ENCODE measurements around the gene SPDYC. TPM values are rescaled to one million over a fixed set of nuclear protein-coding genes. Genes with fewer than 3 reads are reported as not detected.

Gene SPDYC
- polyA plus RNA-seq, 3 donors = 0.64 TPM; not detected in 2

- no peak overlapping the region for H3K4me3 Mint-ChIP-seq
- Histone ChIP-seq H3K9ac (ENCODE audit: insufficient read depth, low read length, poor library complexity, severe bottlenecking) (no peak overlapping the region), H4K20me1 (ENCODE audit: insufficient read depth, low read length) (peaks cover 59% of the 10 kb centered on the region), H3K4me2 (replicated peaks; ENCODE audit: extremely low read depth, low read length, poor library complexity, severe bottlenecking) (no peak overlapping the region), H2AFZ (ENCODE audit: insufficient read depth, low read depth, low read length, poor library complexity, severe bottlenecking) (no peak overlapping the region), H3K4me3 (replicated peaks in 1 of 3; ENCODE audit: low read depth in 2 of 3, low read length in 3 of 3) (no peak overlapping the region), H3K79me2 (ENCODE audit: insufficient read depth, low read length) (peaks cover 44% of the 10 kb centered on the region), H3K27me3 (ENCODE audit: control insufficient read depth in 2 of 2, insufficient read depth in 2 of 2, low read length in 2 of 2) (no peaks in the 10 kb centered on the region), H3K9me3 (replicated peaks in 1 of 2; ENCODE audit: control insufficient read depth in 1 of 2, insufficient read depth in 1 of 2, low read length in 2 of 2) (no peaks in the 10 kb centered on the region), H3K4me1 (ENCODE audit: control insufficient read depth in 1 of 2, insufficient read depth in 2 of 2, low read length in 2 of 2) (peaks cover 16 to 30% of the 10 kb centered on the region in 2 donors), H3K36me3 (replicated peaks in 1 of 2; ENCODE audit: control insufficient read depth in 1 of 2, insufficient read depth in 2 of 2, low read length in 2 of 2) (peaks cover 54 to 74% of the 10 kb centered on the region in 2 donors), H3K27ac (ENCODE audit: low read depth in 1 of 2, low read length in 2 of 2) (no peak overlapping the region)
- peaks cover 56 to 67% of the 10 kb centered on the region in 2 donors for H3K36me3 Mint-ChIP-seq
- H3K27me3 Mint-ChIP-seq (ENCODE audit: low read depth in 3 of 3) = peaks cover 0 to 2% (median 0%) of the 10 kb centered on the region in 3 donors
- H3K9me3 Mint-ChIP-seq = no peaks in the 10 kb centered on the region
- no peak overlapping the region for H3K27ac Mint-ChIP-seq
- no peak for DNase-seq
- intact Hi-C loops (cut with micrococcal nuclease) = no loop called here
- H3K4me1 Mint-ChIP-seq = peaks cover 45% of the 10 kb centered on the region
- WGBS (ENCODE audit: insufficient coverage) = 86% methylated on average over 17 of the region's 18 CpGs
- TF ChIP-seq, protein P1, sequence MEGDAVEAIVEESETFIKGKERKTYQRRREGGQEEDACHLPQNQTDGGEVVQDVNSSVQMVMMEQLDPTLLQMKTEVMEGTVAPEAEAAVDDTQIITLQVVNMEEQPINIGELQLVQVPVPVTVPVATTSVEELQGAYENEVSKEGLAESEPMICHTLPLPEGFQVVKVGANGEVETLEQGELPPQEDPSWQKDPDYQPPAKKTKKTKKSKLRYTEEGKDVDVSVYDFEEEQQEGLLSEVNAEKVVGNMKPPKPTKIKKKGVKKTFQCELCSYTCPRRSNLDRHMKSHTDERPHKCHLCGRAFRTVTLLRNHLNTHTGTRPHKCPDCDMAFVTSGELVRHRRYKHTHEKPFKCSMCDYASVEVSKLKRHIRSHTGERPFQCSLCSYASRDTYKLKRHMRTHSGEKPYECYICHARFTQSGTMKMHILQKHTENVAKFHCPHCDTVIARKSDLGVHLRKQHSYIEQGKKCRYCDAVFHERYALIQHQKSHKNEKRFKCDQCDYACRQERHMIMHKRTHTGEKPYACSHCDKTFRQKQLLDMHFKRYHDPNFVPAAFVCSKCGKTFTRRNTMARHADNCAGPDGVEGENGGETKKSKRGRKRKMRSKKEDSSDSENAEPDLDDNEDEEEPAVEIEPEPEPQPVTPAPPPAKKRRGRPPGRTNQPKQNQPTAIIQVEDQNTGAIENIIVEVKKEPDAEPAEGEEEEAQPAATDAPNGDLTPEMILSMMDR (IDR thresholded peaks at IDR 0.05) = no peak
Observed at GRCh38 chr11:65185869-65186341, 15.9 kb downstream of the SPDYC start.

- Histone ChIP-seq H3K27ac (ENCODE audit: low read depth in 1 of 2, low read length in 2 of 2) (no peak overlapping the region), H3K9me3 (replicated peaks in 1 of 2; ENCODE audit: control insufficient read depth in 1 of 2, insufficient read depth in 1 of 2, low read length in 2 of 2) (no peaks in the 10 kb centered on the region), H3K4me1 (ENCODE audit: control insufficient read depth in 1 of 2, insufficient read depth in 2 of 2, low read length in 2 of 2) (peaks cover 14 to 28% of the 10 kb centered on the region in 2 donors), H3K4me3 (replicated peaks in 1 of 3; ENCODE audit: low read depth in 2 of 3, low read length in 3 of 3) (no peak overlapping the region), H3K4me2 (replicated peaks; ENCODE audit: extremely low read depth, low read length, poor library complexity, severe bottlenecking) (no peak overlapping the region), H4K20me1 (ENCODE audit: insufficient read depth, low read length) (peaks cover 62% of the 10 kb centered on the region), H3K79me2 (ENCODE audit: insufficient read depth, low read length) (peaks cover 44% of the 10 kb centered on the region), H3K27me3 (ENCODE audit: control insufficient read depth in 2 of 2, insufficient read depth in 2 of 2, low read length in 2 of 2) (no peaks in the 10 kb centered on the region), H2AFZ (ENCODE audit: insufficient read depth, low read depth, low read length, poor library complexity, severe bottlenecking) (no peak overlapping the region), H3K36me3 (replicated peaks in 1 of 2; ENCODE audit: control insufficient read depth in 1 of 2, insufficient read depth in 2 of 2, low read length in 2 of 2) (peaks cover 60 to 82% of the 10 kb centered on the region in 2 donors), H3K9ac (ENCODE audit: insufficient read depth, low read length, poor library complexity, severe bottlenecking) (no peak overlapping the region)
- H3K36me3 Mint-ChIP-seq = peaks cover 60 to 74% of the 10 kb centered on the region in 2 donors
- H3K27ac Mint-ChIP-seq = no peak overlapping the region
- peaks cover 47% of the 10 kb centered on the region for H3K4me1 Mint-ChIP-seq
- no peaks in the 10 kb centered on the region for H3K9me3 Mint-ChIP-seq
- TF ChIP-seq, protein P1 (IDR thresholded peaks at IDR 0.05) = no peak
- H3K4me3 Mint-ChIP-seq = no peak overlapping the region
- DNase-seq = no peak
- peaks cover 0 to 2% (median 0%) of the 10 kb centered on the region in 3 donors for H3K27me3 Mint-ChIP-seq (ENCODE audit: low read depth in 3 of 3)
- WGBS (ENCODE audit: insufficient coverage) = 93% methylated on average over 7 of the region's 9 CpGs
- intact Hi-C loops (cut with micrococcal nuclease) = no loop called here
Observed at GRCh38 chr11:65186701-65187100, 16.7 kb downstream of the SPDYC start.
